HUES64 (cell line): ENCODE results near the gene OTX1. TPM values are rescaled to one million over a fixed set of nuclear protein-coding genes. Genes with fewer than 3 reads are reported as not detected.
"Not testable (repeated sequence)": the region's sequence is repeated elsewhere in the genome, so short reads cannot be mapped to it uniquely, and the experiment has no call there.

Source experiments
- H3K27ac ChIP-seq: 2 replicates; pipeline ENCODE4 v1.7.0; 2013; ENCODE audit warnings: low read depth, low read length, inconsistent platforms
- H3K27me3 ChIP-seq: 2 replicates; pipeline ENCODE4 v1.6.1; 2013; ENCODE audit warnings: mild to moderate bottlenecking, low read length; ENCODE audit not compliant: insufficient read depth
- H3K36me3 ChIP-seq: 2 replicates; pipeline ENCODE4 v1.6.1; 2013; ENCODE audit warnings: mild to moderate bottlenecking, low read length; ENCODE audit not compliant: insufficient read depth
- H3K4me1 ChIP-seq: 2 replicates; pipeline ENCODE4 v1.6.1; 2013; ENCODE audit warnings: mild to moderate bottlenecking, low read length, moderate library complexity; ENCODE audit not compliant: insufficient read depth
- H3K4me3 ChIP-seq: 2 replicates; pipeline ENCODE4 v1.5.1; 2013; ENCODE audit warnings: mild to moderate bottlenecking, low read length, moderate library complexity
- H3K9ac ChIP-seq: 2 replicates; pipeline ENCODE4 v1.6.1; 2013; ENCODE audit warnings: mild to moderate bottlenecking, low read depth, low read length
- H3K9me3 ChIP-seq: 2 replicates; pipeline ENCODE4 v1.6.1; 2013; ENCODE audit warnings: low read depth, low read length; ENCODE audit not compliant: insufficient read depth
- WGBS: fragments of 150-250, 120-280 bp; methylation state at CpG from one replicate; pipeline ENCODE4 v1.1.7; 2013; ENCODE audit warnings: missing lambda C conversion rate; 5-methylcytosine and 5-hydroxymethylcytosine counted together
- polyA plus RNA-seq, 2 experiments: library from polyadenylated mRNA; stranded (reverse); fragments of 50-300 nt; gene quantifications; one replicate each; pipeline ENCODE4 v1.2.3, GENCODE V29; 2013

The OTX1 gene
- polyA plus RNA-seq (2013, experiment 1 of 2): 0.75 TPM
- 1.2 TPM for polyA plus RNA-seq (2013, experiment 2 of 2)

DNA sequence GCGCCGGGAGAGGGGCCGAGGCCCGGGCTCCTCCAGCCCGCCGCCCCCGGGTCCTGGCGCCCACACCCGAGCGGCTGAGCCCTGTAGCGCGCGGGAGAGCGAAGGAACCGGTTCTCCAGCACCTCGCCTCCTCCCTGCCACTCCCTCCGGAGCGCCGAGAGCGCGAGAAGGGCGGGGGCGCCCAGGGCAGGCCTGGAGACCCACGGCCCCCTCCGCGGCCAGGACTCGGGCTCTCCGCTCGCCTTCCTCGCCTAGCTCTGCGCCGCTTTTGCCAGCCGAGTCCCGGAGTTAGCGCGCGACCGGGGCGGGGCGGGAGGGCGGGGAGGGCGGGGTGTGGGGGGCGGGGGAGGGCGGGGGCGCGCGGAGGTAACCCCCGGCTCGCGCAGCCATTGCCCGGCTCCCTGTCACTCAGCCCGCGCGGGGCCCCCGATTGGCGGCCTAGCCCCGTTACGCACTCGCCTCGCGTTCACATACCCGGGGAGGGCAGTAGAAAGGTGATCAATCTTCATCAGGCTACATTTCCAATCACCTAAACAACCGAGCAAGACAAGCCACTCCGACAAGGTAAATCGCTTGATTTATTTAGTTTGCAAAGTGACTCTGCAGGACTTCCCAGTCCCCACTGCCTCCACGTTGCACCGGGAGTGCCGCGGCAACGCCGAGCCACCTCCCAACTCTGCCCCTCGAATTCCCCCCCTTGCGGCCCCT, at the start of gene OTX1:
TSS of gene OTX1 (plus strand) at position 497 of the 708 bp plus-strand sequence. CDS start 2,161 bp downstream, outside the sequence.
- peak within 1 kb of the TSS; percentile 82 for H3K4me3 ChIP-seq
- 0% methylated on average over 61 of the region's 73 CpGs for WGBS
- H3K27me3 ChIP-seq: peaks cover 99% of the 10 kb centered on the region
- H3K36me3 ChIP-seq: no peaks in the 10 kb centered on the region
- peak within 1 kb of the TSS; percentile 66 for H3K9ac ChIP-seq
- H3K9me3 ChIP-seq: no peaks in the 10 kb centered on the region
- H3K4me1 ChIP-seq: peaks cover 29% of the 10 kb centered on the region
- no peak within 1 kb of the TSS for H3K27ac ChIP-seq

DNA sequence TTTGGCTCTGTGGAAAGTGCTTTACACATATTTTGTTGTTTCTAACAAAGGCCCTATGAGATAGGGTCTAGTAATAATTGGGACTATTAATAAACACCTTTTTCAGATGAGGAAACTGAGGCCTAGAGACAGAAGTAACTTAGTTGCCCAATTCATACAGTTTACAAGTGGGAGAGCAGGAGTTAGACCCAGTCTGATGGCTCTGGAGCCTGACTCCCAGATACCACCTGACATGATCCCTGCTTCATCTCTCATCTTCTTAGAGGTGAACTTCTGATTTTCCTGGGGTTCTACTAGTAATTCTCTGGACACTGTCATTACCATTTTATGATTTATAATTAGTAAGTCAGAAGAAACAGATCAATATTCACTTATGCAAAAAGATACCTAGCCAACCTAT, 49.1 kb upstream of the OTX1 start:
- Histone ChIP-seq H3K9ac (no peak overlapping the region), H3K4me3 (no peak overlapping the region), H3K4me1 (peaks cover 2% of the 10 kb centered on the region), H3K27me3 (no peaks in the 10 kb centered on the region), H3K9me3 (no peaks in the 10 kb centered on the region), H3K27ac (no peak overlapping the region), H3K36me3 (peaks cover 10% of the 10 kb centered on the region)

DNA sequence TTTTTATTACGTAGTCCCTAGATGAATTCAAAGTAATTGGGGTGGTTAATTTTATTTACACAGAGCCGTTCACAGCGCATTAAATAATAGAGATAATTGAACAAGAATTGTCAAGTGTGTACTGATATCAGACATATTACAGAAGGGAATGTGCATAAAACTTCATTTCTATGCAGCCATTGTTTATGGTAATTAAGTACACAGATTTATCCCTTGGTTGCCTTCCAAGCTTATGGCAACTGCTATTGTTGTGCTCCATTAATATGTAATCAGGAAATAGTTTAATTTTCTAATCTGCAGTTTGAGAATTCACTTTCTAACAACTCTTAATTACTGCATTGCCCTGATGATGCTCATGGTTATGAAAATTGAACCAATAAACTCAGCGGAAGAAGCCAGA, 47.3 kb upstream of the OTX1 start:
- no peak overlapping the region for H3K4me3 ChIP-seq
- H3K27ac ChIP-seq: no peak overlapping the region
- H3K9me3 ChIP-seq: no peaks in the 10 kb centered on the region
- no peaks in the 10 kb centered on the region for H3K36me3 ChIP-seq
- 93% methylated on average over 4 of the region's 4 CpGs for WGBS
- H3K27me3 ChIP-seq: no peaks in the 10 kb centered on the region
- no peak overlapping the region for H3K9ac ChIP-seq
- H3K4me1 ChIP-seq: peaks cover 20% of the 10 kb centered on the region

- no peaks in the 10 kb centered on the region for H3K27me3 ChIP-seq
- H3K9ac ChIP-seq: no peak overlapping the region
- H3K4me1 ChIP-seq: peaks cover 60% of the 10 kb centered on the region
- H3K9me3 ChIP-seq: no peaks in the 10 kb centered on the region
- H3K4me3 ChIP-seq: no peak overlapping the region; the same call in 1 of the 2 replicates
- H3K36me3 ChIP-seq: no peaks in the 10 kb centered on the region
- no peak overlapping the region for H3K27ac ChIP-seq
Observed at GRCh38 chr2:63007813-63008458, 42.7 kb upstream of the OTX1 start.

DNA sequence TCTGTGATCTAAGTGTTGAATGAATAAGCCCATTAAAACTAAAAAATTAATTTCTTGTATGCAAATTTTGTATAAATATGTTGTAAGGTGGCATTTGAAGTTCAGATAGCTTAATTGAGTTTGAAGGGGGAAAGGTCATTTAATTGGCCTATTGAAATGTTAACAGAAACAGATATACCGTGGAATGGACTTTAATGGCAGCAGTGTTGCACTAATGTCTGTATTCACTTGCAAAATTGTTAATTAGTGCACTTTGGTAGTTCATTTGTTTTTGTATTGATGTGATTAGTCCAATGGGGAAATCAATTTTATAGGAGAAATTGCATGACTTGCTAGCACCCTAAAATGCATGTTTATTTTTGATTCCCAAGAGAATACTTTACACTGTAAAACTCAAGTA, 41.8 kb upstream of the OTX1 start:
- H3K27ac ChIP-seq: peak overlapping the region; percentile 1; the same call in 1 of the 2 replicates
- peaks cover 69% of the 10 kb centered on the region for H3K4me1 ChIP-seq
- no peaks in the 10 kb centered on the region for H3K36me3 ChIP-seq
- no peaks in the 10 kb centered on the region for H3K9me3 ChIP-seq
- H3K4me3 ChIP-seq: no peak overlapping the region
- 23% methylated on average over 1 of the region's 1 CpG for WGBS
- no peaks in the 10 kb centered on the region for H3K27me3 ChIP-seq
- H3K9ac ChIP-seq: no peak overlapping the region

DNA sequence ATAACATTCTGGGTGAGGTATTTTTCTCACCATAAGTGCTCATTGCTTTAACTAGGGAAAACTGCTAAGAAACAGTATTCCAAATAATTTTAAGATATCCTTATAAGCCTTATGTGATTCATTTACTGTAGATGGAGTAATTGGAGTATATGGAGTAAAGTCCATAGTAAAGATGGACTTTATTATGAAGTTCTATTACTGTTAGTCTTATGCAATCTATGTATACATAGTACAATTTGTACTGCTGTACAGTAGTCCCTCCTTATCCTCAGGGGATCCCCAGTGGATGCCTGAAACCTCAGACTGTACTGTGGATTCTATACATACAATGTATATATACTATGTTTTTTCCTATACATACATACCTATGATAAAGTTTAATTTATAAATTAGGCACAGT, 41.1 kb upstream of the OTX1 start:
- H3K27me3 ChIP-seq: no peaks in the 10 kb centered on the region
- H3K36me3 ChIP-seq: no peaks in the 10 kb centered on the region
- peaks cover 74% of the 10 kb centered on the region for H3K4me1 ChIP-seq
- H3K9ac ChIP-seq: no peak overlapping the region
- H3K4me3 ChIP-seq: no peak overlapping the region
- no peaks in the 10 kb centered on the region for H3K9me3 ChIP-seq
- H3K27ac ChIP-seq: no peak overlapping the region; the same call in 1 of the 2 replicates

DNA sequence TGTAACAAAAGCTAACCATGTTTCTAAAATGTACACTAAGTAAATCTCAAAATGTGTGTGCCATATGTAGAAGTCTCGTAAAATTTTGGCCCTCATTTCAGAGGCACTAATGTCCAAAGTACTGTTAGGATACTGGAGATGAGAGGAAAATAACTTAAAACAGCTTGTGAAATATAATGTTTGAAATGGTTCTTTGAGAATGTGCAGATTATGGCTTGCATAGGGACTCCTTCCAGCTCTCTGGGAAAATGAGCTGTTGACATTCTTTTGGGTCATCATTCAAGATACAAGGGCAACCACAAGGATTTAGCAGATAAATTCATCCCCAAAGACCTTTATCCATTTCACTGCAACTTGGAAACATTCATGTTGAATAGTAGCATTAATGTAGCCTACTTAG, 38.1 kb upstream of the OTX1 start:
- H3K9me3 ChIP-seq: no peaks in the 10 kb centered on the region
- H3K4me3 ChIP-seq: no peak overlapping the region
- no peak overlapping the region for H3K9ac ChIP-seq
- H3K27me3 ChIP-seq: no peaks in the 10 kb centered on the region
- peaks cover 64% of the 10 kb centered on the region for H3K4me1 ChIP-seq
- no peaks in the 10 kb centered on the region for H3K36me3 ChIP-seq
- WGBS: 91% methylated on average over 1 of the region's 1 CpG
- no peak overlapping the region for H3K27ac ChIP-seq

GRCh38 chr2:63013438-63013837, 37.2 kb upstream of the OTX1 start:
- Histone ChIP-seq H3K36me3 (no peaks in the 10 kb centered on the region), H3K4me3 (no peak overlapping the region), H3K9ac (no peak overlapping the region), H3K9me3 (no peaks in the 10 kb centered on the region), H3K4me1 (peaks cover 55% of the 10 kb centered on the region), H3K27ac (no peak overlapping the region), H3K27me3 (no peaks in the 10 kb centered on the region)
- WGBS: 82% methylated on average over 8 of the region's 8 CpGs

GRCh38 chr2:63015389-63015788, 35.2 kb upstream of the OTX1 start:
- WGBS: 95% methylated on average over 3 of the region's 3 CpGs
- Histone ChIP-seq H3K27me3 (no peaks in the 10 kb centered on the region), H3K27ac (no peak overlapping the region), H3K9ac (no peak overlapping the region), H3K4me1 (peaks cover 36% of the 10 kb centered on the region), H3K36me3 (no peaks in the 10 kb centered on the region), H3K9me3 (no peaks in the 10 kb centered on the region), H3K4me3 (no peak overlapping the region)

GRCh38 chr2:63018439-63018838, 32.2 kb upstream of the OTX1 start:
- H3K4me1 ChIP-seq: peaks cover 8% of the 10 kb centered on the region
- 92% methylated on average over 1 of the region's 2 CpGs for WGBS
- H3K27me3 ChIP-seq: no peaks in the 10 kb centered on the region
- no peak overlapping the region for H3K9ac ChIP-seq
- H3K27ac ChIP-seq: no peak overlapping the region
- no peaks in the 10 kb centered on the region for H3K36me3 ChIP-seq
- no peaks in the 10 kb centered on the region for H3K9me3 ChIP-seq
- H3K4me3 ChIP-seq: no peak overlapping the region

- H3K27ac ChIP-seq, H3K9ac ChIP-seq, H3K9me3 ChIP-seq, H3K36me3 ChIP-seq, H3K27me3 ChIP-seq, H3K4me3 ChIP-seq, H3K4me1 ChIP-seq: not testable (repeated sequence)
- WGBS: 97% methylated on average over 8 of the region's 8 CpGs
Observed at GRCh38 chr2:63019686-63020085, 30.9 kb upstream of the OTX1 start.
